Body of pancreas (tissue), 4 donors: ENCODE data around the gene PSEN2. TPM values are rescaled to one million over a fixed set of nuclear protein-coding genes. Genes with fewer than 3 reads are reported as not detected.

Experiments
- ATAC-seq: fragments of 150-250 bp; one replicate; pipeline ENCODE4 v1.9.1; 2016
- DNase-seq, 4 donors: peaks; one replicate each; pipeline ENCODE4 v3.0.0-alpha.2; 2019
- H3K27ac ChIP-seq, 4 donors: fragments of 200-600 bp; sonication (generic); 1 replicate in 3 of 4; 2 replicates in 1 of 4; pipeline versions ENCODE4 v1.5.1 to v1.6.1; 2016 to 2019; ENCODE audit warnings: mild to moderate bottlenecking in 1 of 4, mixed read lengths in 1 of 4, moderate library complexity in 1 of 4
- H3K27me3 ChIP-seq, 2 donors: fragments of 200-600 bp; sonication (generic); one replicate each; pipeline ENCODE4 v1.6.0; 2016; ENCODE audit warnings: mild to moderate bottlenecking in 1 of 2
- H3K36me3 ChIP-seq, 2 donors: fragments of 200-600 bp; sonication (generic); replicated peaks in 1 of 2; 2 replicates each; pipeline ENCODE4 v1.5.1; 2016; ENCODE audit warnings: low read depth in 2 of 2; ENCODE audit not compliant: insufficient read depth in 1 of 2
- H3K4me1 ChIP-seq: fragments of 200-600 bp; sonication (generic); one replicate; pipeline ENCODE4 v1.6.0; 2016
- H3K4me3 ChIP-seq, 2 donors: fragments of 200-600 bp; sonication (generic); 1 replicate in 1 of 2; 2 replicates in 1 of 2; pipeline ENCODE4 v1.5.1; 2016 to 2019
- H3K9me3 ChIP-seq, 3 donors: fragments of 200-600 bp; sonication (generic); 1 replicate in 2 of 3; 2 replicates in 1 of 3; pipeline ENCODE4 v1.5.1; 2016
- POLR2A ChIP-seq, 3 donors: fragments of 450-650 bp; IDR thresholded peaks; one replicate each; pipeline ENCODE4 v1.6.1; 2016; ENCODE audit warnings: antibody characterized with exemption in 3 of 3, mild to moderate bottlenecking in 2 of 3
- WGBS, 2 donors: methylation state at CpG; one replicate each; pipeline ENCODE4 v1.1.5; 2017; 5-methylcytosine and 5-hydroxymethylcytosine counted together
- intact Hi-C: fragments of 100-400 bp; cut with DNase I; formaldehyde crosslinking; loops from one replicate; pipeline ENCODE4 v1.15.1; 2023
- total RNA-seq, 2 donors: library from RNA; depleted of rRNA; stranded (reverse); fragments of >200 nt; gene quantifications; one replicate each; pipeline ENCODE4 v1.1.0, GENCODE V29; 2016
- TF ChIP-seq, protein P1 (sequence below), 7 experiments: fragments of 450-650 bp in 4 of 7; fragments of 200-600 bp in 3 of 7; sonication (generic) in 3 of 7; IDR thresholded peaks; one replicate each; pipeline ENCODE4 v1.5.1; 2016 to 2019; ENCODE audit warnings: antibody characterized with exemption in 7 of 7

The PSEN2 gene
- total RNA-seq, 2 donors from 2014 or later: 80.9 to 98.9 TPM

GRCh38 chr1:226881515-226882185 is 11.2 kb downstream of the PSEN2 start:
- ATAC-seq: no peak
- intact Hi-C loops: no loop called here
- Histone ChIP-seq H3K36me3 (peaks cover 0 to 8% of the 10 kb centered on the region in 2 donors), H3K4me1 (peaks cover 20% of the 10 kb centered on the region), H3K4me3 (no peak overlapping the region), H3K9me3 (no peaks in the 10 kb centered on the region), H3K27me3 (no peaks in the 10 kb centered on the region), H3K27ac (peak overlapping the region in 1 of 4 donors; percentile 56)
- WGBS, 2 donors: 86 to 90% methylated on average over 15 of the region's 15 CpGs
- peak in 1 of 4 donors; percentile 4 for DNase-seq
- TF ChIP-seq, protein P1, sequence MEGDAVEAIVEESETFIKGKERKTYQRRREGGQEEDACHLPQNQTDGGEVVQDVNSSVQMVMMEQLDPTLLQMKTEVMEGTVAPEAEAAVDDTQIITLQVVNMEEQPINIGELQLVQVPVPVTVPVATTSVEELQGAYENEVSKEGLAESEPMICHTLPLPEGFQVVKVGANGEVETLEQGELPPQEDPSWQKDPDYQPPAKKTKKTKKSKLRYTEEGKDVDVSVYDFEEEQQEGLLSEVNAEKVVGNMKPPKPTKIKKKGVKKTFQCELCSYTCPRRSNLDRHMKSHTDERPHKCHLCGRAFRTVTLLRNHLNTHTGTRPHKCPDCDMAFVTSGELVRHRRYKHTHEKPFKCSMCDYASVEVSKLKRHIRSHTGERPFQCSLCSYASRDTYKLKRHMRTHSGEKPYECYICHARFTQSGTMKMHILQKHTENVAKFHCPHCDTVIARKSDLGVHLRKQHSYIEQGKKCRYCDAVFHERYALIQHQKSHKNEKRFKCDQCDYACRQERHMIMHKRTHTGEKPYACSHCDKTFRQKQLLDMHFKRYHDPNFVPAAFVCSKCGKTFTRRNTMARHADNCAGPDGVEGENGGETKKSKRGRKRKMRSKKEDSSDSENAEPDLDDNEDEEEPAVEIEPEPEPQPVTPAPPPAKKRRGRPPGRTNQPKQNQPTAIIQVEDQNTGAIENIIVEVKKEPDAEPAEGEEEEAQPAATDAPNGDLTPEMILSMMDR (IDR thresholded peaks at IDR 0.05): no peak
- no peak for TF ChIP-seq POLR2A (IDR thresholded peaks at IDR 0.05)

GRCh38 chr1:226882187-226882586 is 11.8 kb downstream of the PSEN2 start:
- Histone ChIP-seq H3K27me3 (no peaks in the 10 kb centered on the region), H3K27ac (peak overlapping the region; percentile 3 to 56 (median 32)), H3K4me1 (peaks cover 20% of the 10 kb centered on the region), H3K9me3 (no peaks in the 10 kb centered on the region), H3K36me3 (peaks cover 0 to 8% of the 10 kb centered on the region in 2 donors), H3K4me3 (no peak overlapping the region)
- DNase-seq (peak in 1 of 4 donors; percentile 37), ATAC-seq (no peak)
- TF ChIP-seq POLR2A (IDR thresholded peaks at IDR 0.05): no peak
- TF ChIP-seq, protein P1 (IDR thresholded peaks at IDR 0.05): no peak
- 57 to 68% methylated on average over 5 of the region's 5 CpGs for WGBS, 2 donors
- intact Hi-C loops: no loop called here

DNA sequence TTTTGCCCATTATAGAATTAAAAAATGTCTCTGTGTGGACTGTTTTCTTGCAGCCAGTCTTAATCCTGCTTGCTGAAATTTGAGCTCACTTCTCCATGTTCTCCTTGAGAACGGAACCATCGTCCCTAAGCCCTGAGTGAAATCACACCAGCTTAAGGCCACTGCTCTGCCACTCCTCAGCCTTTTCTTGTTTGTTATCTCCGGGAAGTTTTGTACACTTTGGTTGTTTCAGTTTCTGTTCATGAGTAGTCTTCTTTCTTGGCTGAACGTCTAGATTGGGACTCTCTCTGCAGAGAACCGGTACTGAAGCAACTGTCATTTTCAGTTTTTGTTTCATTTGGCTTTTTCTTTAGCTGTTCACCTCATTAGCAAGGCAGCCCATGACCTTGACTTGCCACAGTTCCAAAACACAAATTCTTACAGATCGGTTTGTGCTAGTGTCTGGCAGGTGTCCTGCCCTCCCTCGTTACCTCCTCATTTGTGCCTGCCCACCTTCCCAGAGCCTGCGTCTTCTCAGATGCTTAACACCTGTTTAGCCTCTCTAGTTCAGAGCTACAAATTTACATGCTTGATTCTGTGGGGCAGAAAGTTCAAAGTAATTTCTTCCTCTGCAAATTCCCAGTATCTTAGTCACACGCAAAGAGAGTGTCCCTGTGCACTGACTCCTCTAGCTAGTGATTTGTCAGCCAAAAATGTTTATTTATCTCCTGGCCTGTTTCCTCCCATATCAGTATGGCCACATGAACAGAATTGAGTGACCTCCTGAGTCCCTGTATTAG is 12.4 kb downstream of the PSEN2 start:
- H3K27me3 ChIP-seq: no peaks in the 10 kb centered on the region
- intact Hi-C loops: no loop called here
- H3K9me3 ChIP-seq: no peaks in the 10 kb centered on the region
- DNase-seq (no peak), ATAC-seq (peak; percentile 47)
- 19 to 37% methylated on average over 9 of the region's 9 CpGs for WGBS, 2 donors
- TF ChIP-seq POLR2A (IDR thresholded peaks at IDR 0.05): no peak
- TF ChIP-seq, protein P1 (IDR thresholded peaks at IDR 0.05): no peak
- H3K4me1 ChIP-seq: peaks cover 20% of the 10 kb centered on the region
- H3K27ac ChIP-seq: peak overlapping the region; percentile 3 to 56 (median 32)
- H3K36me3 ChIP-seq: peaks cover 0 to 12% of the 10 kb centered on the region in 2 donors
- H3K4me3 ChIP-seq: no peak overlapping the region

DNA sequence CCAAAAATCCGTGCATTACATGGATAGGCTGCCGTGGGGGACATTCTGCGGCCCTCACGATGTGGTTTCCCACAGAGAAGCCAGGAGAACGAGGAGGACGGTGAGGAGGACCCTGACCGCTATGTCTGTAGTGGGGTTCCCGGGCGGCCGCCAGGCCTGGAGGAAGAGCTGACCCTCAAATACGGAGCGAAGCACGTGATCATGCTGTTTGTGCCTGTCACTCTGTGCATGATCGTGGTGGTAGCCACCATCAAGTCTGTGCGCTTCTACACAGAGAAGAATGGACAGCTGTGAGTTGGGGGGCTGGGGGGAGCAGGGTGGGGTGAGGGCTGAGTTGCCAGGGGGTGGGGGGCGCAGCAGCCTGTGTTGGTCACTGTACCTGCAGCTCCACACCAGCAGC is 13.2 kb downstream of the PSEN2 start:
- Histone ChIP-seq H3K4me3 (no peak overlapping the region), H3K27ac (no peak overlapping the region), H3K4me1 (peaks cover 20% of the 10 kb centered on the region), H3K27me3 (no peaks in the 10 kb centered on the region), H3K36me3 (peaks cover 0 to 16% of the 10 kb centered on the region in 2 donors), H3K9me3 (no peaks in the 10 kb centered on the region)
- TF ChIP-seq, protein P1 (IDR thresholded peaks at IDR 0.05): no peak
- no peak for TF ChIP-seq POLR2A (IDR thresholded peaks at IDR 0.05)
- no peak for ATAC-seq
- DNase-seq: no peak
- intact Hi-C loops: no loop called here
- 84 to 89% methylated on average over 8 to 16 of the region's 16 CpGs for WGBS, 2 donors
